ENCODE data around the gene N4BP2L2.

N4BP2L2 gene

DNA sequence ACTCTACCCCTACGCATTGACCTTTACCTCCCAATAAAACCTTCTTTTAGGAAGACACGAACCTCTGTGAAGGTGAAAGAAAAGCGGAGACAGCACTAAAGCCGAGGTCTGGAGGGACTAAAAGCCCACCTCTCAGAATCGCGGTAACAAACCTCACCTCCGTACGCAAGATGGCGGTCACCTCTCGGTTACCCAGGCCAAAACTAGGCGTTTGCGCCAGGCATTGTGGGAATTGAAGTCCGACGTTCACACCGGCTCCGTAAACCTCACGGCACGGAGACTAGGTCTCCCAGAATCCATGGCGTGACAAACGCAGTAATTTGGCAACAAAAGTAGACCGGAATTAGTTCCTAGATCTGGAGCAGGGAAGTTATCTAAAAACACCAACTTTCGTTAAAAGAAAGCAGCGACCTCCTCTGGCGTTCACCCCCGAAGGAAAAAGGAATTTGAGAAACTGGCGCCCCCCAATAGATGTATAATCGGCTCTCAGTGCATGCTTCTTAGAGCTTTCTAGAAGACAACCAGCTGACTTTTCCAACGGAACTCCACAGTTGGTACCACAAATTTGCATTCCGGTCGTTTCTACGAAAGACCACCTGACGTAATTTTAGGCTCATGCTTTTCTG is at the start of gene N4BP2L2:
N4BP2L2 (minus strand) TSS at position 175 of the 626 bp plus-strand sequence. CDS start 1,768 bp downstream, outside the sequence.
- TF ChIP-seq, protein P1, sequence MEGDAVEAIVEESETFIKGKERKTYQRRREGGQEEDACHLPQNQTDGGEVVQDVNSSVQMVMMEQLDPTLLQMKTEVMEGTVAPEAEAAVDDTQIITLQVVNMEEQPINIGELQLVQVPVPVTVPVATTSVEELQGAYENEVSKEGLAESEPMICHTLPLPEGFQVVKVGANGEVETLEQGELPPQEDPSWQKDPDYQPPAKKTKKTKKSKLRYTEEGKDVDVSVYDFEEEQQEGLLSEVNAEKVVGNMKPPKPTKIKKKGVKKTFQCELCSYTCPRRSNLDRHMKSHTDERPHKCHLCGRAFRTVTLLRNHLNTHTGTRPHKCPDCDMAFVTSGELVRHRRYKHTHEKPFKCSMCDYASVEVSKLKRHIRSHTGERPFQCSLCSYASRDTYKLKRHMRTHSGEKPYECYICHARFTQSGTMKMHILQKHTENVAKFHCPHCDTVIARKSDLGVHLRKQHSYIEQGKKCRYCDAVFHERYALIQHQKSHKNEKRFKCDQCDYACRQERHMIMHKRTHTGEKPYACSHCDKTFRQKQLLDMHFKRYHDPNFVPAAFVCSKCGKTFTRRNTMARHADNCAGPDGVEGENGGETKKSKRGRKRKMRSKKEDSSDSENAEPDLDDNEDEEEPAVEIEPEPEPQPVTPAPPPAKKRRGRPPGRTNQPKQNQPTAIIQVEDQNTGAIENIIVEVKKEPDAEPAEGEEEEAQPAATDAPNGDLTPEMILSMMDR (IDR thresholded peaks at IDR 0.05; ENCODE audit: low read depth, low read length, missing control alignments), result no peak
- DNase-seq (ENCODE audit: low read depth), result peak; percentile 95
- H3K4me3 ChIP-seq (ENCODE audit: low read depth, low read length), result peak within 1 kb of the TSS; percentile 96

DNA sequence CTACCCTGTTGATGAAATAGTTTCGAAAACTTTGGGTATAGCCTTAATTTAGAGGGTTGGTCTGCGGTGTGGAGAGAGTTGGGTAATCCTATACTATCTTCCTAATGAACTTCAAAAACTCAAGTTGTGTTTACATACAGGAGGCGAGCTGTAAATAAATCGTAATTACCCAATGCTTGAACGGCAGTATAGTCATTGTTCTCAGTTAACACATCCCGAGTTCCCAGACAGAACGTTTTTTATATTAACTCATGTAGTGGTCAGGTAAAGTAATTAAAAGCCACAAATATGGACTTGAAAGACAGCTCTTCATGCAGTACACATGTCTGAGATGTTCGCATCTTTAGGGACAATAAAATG is 49.2 kb upstream of the N4BP2L2 start:
- no peak for DNase-seq (ENCODE audit: low read depth)

DNA sequence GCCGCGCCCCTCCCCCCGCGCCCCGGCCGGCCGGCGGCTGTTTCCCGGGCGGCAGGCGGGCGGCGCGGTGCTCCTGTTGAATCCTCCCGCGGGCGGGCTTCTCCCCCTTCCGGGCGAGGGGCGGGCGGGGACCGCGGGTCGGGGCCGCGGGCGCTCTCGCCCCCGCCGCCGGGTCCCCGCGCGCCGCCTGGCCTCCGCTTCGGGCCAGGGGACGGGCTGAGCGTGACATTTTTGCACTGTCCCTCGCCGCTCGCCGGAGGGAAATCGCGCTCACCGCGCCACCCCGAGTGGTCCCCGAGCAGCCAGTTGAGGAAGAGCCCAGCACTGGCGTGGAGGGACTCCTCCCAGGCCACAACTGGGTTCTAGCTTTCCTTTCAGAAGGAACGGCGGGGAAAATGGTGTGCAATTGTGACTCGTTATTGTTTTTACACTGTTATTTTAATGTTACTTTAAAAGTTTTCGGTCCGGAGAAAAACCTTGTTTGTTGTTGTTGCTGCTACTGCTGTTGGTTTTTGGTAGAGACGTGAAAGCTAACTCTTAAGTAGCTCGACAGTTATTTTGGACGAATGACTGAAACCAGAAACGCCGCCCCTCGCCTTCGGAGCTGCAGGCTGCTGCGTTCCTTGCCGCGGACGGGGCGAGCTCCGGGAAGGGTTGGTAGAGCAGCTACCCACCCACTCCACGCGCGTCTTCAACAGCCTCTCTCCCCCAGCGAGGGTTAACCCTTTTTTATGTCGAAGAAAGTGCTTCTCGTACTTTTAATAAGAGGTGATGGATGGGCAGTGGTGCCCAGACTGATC is 48.6 kb upstream of the N4BP2L2 start:
- peak overlapping the region; percentile 70 for H3K4me3 ChIP-seq (ENCODE audit: low read depth, low read length)
- peak; percentile 42 for DNase-seq (ENCODE audit: low read depth)

More for the DNA sequence above, 49.2 kb upstream of the N4BP2L2 start:
- peak overlapping the region; percentile 70 for H3K4me3 ChIP-seq (ENCODE audit: low read depth, low read length)
- TF ChIP-seq, protein P1 (IDR thresholded peaks at IDR 0.05; ENCODE audit: low read depth, low read length, missing control alignments), result no peak

DNA sequence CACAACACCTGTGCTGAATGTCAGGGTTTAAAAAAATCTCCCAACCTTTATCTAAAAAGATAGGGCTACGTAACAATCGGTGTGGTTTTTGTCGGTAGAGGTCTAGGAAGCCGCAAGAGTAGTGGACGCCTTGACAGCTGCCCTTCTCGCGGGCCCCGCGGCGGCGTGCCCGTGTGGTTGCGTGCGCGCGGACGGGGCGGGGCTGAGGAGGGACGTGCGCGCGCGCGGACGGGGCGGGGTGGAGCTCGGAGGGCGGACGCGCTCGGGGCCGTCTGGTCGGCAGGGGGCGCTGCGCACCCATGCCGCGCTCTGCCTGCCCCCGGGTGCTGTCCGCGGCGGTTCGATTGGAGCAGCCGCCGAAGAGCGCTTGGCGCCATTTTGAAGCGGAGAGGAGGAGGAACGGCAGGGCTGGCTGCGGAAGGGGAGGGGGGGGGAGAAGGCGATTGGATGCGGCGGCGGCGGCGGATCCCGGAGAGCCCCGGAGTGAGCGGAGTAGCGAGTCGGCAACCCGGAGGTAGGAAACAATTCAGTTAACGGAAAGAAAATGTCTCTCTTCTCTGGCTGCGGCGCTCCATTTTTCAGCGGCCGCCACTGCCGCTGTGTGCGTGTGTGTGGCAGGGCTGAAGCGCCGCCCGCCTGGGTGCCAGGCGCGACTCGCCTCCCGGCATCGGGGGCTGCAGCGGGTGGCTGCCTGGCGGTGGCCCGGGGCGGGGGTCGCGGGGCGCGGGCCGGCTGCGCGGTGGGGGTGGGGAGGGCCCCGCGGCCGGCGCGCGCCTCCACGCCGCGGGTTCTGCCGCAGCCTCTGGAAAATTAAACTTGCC is 47.7 kb upstream of the N4BP2L2 start, which contains the start of gene PDS5B:
PDS5B (plus strand) TSS at position 373 of the 821 bp plus-strand sequence. CDS start 62,321 bp downstream, outside the sequence.
- peak within 1 kb of the TSS; percentile 70 for H3K4me3 ChIP-seq (ENCODE audit: low read depth, low read length)
- TF ChIP-seq, protein P1 (IDR thresholded peaks at IDR 0.05; ENCODE audit: low read depth, low read length, missing control alignments), result peak; percentile 64

More for the DNA sequence above, 48.6 kb upstream of the N4BP2L2 start:
- TF ChIP-seq, protein P1 (IDR thresholded peaks at IDR 0.05; ENCODE audit: low read depth, low read length, missing control alignments), result peak; percentile 7

DNA sequence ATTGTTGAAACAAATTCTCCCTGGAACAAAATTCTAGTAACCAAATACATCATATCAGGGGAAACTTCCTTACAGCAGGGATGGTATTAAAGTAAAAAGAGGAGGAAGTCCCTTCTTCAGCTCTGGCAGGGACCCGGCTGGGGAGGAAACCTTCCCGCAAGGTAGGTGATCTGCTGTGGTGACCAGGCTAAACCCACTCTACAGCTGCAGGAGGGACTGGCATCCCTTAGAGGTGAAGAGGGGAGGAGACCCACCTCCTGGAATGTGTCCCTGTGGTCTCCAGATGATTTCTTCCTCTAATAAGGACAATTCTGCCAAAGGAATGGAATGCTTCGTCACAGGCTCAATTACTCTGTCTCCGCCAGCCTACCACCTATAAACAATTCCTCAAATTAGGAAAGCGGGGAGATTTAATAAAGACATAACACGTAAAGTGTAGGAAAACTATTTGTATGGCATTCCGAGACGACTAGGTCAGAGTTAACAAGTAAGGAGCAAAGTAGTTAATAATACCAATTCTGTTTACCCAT is 47.0 kb upstream of the N4BP2L2 start:
- TF ChIP-seq, protein P1 (IDR thresholded peaks at IDR 0.05; ENCODE audit: low read depth, low read length, missing control alignments), result no peak
- no peak for DNase-seq (ENCODE audit: low read depth)
- H3K4me3 ChIP-seq (ENCODE audit: low read depth, low read length), result peak overlapping the region; percentile 56

More for the DNA sequence above, 47.7 kb upstream of the N4BP2L2 start, which contains the start of gene PDS5B:
- peak; percentile 68 for DNase-seq (ENCODE audit: low read depth)

DNA sequence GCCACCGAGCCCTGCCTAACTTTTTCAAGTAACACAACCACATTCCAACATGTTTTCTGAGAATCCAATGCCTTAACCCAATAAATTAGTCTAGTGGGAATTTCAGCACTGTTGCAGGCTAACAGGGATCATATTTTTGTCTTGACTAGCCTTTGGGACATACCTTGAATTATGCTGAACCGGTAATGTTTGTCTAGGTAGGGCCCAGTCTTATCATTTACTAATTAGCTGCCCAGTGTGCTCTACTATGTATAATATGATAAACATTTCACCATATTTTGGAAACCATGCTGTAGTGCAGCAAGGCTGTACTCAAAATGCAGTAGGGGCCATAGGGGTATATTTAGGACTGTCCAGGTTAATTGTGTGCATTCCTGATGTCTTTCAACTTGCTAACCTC is 44.4 kb upstream of the N4BP2L2 start:
- H3K4me3 ChIP-seq (ENCODE audit: low read depth, low read length), result no peak overlapping the region
- TF ChIP-seq, protein P1 (IDR thresholded peaks at IDR 0.05; ENCODE audit: low read depth, low read length, missing control alignments), result no peak
- no peak for DNase-seq (ENCODE audit: low read depth)

All from GM12864 (cell line).